ENCODE data around the gene ELF5. TPM values are rescaled to one million over a fixed set of nuclear protein-coding genes. Genes with fewer than 3 reads are reported as not detected.

Gene ELF5
- not detected for total RNA-seq

- ATAC-seq (no peak), DNase-seq (ENCODE audit: low spot score in 2 of 2) (no peak)
- no peak within 1 kb of the TSS for H3K27ac Mint-ChIP-seq
- no peaks in the 10 kb centered on the region for H3K36me3 Mint-ChIP-seq
- H3K9me3 Mint-ChIP-seq = no peaks in the 10 kb centered on the region
Observed at GRCh38 chr11:34513682-34514449, at the start of gene ELF5. ELF5 (minus strand) TSS chr11:34513794; CDS start chr11:34505749, 8,045 bp downstream.

- ATAC-seq (no peak), DNase-seq (ENCODE audit: low spot score in 2 of 2) (no peak)
- no peak overlapping the region for H3K27ac Mint-ChIP-seq
- no peaks in the 10 kb centered on the region for H3K36me3 Mint-ChIP-seq
- H3K9me3 Mint-ChIP-seq = no peaks in the 10 kb centered on the region
Observed at GRCh38 chr11:34562976-34563375, 49.4 kb upstream of the ELF5 start.

DNA sequence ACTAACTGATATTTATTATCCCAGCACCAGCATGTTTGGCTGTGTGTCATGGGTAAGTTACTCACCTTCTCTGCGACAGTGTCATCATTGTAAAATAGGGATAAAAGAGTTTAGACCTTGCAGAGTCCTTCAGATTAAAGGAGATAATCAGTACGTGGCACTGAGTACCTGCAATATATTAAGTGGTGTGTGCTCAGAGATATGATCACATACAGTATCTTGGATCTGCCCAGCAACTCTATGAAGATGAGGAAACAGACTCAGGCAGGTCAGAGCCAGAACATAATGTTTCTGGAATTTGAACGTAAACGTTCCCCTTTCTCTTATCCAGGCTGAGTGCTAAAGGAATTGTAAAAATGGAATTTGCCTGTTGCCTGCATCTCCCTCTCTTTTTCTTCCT is 46.9 kb upstream of the ELF5 start:
- DNase-seq (ENCODE audit: low spot score in 2 of 2) (no peak), ATAC-seq (no peak)
- Mint-ChIP-seq H3K9me3 (no peaks in the 10 kb centered on the region), H3K36me3 (no peaks in the 10 kb centered on the region), H3K27ac (no peak overlapping the region)

GRCh38 chr11:34558673-34559072 is 45.1 kb upstream of the ELF5 start:
- ATAC-seq = no peak
- no peak for DNase-seq (ENCODE audit: low spot score in 2 of 2)
- Mint-ChIP-seq H3K9me3 (no peaks in the 10 kb centered on the region), H3K27ac (no peak overlapping the region), H3K36me3 (no peaks in the 10 kb centered on the region)

DNA sequence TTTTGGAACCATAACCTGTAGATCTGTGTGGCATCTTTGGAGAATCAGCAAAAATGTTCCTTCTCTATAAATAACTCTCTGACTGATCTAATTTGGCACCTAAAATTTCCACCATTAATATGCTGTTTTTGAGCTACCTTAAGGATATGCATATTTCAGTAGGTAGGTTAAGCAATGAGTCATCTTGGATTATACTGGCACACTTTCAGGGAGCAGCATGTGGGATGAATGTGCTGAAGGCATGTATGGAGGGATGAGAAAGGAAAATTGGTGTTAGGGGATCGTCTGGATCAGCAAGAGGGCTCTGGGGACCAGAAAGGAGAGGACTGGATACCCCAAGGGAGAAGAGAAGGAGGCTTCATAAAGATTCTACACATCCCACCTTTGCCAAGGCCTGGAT is 44.6 kb upstream of the ELF5 start:
- no peak for ATAC-seq
- DNase-seq (ENCODE audit: low spot score in 2 of 2) = no peak
- no peaks in the 10 kb centered on the region for H3K36me3 Mint-ChIP-seq
- H3K9me3 Mint-ChIP-seq = no peaks in the 10 kb centered on the region
- H3K27ac Mint-ChIP-seq = no peak overlapping the region

DNA sequence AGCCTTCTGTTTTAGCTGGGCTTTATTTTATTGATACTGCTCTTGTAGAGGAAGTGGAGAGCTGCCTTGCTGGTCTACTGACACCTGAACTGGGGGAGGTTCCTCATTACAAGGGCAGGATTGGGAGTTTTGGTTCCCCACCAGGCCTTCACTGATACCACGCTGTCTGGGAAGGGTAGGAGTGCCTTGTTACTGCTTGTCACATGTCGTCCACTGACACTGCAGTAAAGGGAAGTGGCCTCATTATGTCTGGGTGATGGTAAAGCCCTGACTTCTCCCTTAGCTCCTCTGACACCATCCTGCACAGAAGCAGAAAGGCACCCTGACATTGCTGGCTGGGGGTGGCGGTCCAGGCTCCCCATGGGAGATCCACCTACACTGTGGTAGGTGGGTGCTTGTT is 38.7 kb upstream of the ELF5 start:
- ATAC-seq (no peak), DNase-seq (ENCODE audit: low spot score in 2 of 2) (no peak)
- no peaks in the 10 kb centered on the region for H3K9me3 Mint-ChIP-seq
- H3K27ac Mint-ChIP-seq = no peak overlapping the region
- H3K36me3 Mint-ChIP-seq = no peaks in the 10 kb centered on the region

DNA sequence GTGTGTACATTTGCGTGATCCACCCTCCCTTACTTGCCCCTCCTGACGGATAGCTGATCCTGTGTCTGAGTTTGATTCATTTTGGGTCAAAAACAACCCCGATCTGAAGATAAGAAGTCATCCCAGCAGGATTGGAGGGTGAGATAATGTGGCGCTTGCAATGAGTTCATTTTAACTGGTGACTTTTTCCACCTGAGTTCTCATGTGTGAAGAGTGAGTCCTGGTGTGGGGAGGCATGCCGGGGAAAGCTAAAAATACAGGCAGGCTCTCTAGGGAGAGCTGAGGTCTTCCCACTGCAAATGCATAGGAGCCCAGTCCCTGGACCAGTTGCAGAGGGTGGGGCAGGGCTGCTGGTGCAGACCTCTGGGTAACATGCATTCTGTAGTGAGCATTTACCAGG is 35.7 kb upstream of the ELF5 start:
- Mint-ChIP-seq H3K9me3 (no peaks in the 10 kb centered on the region), H3K27ac (no peak overlapping the region), H3K36me3 (no peaks in the 10 kb centered on the region)
- ATAC-seq = no peak
- DNase-seq (ENCODE audit: low spot score in 2 of 2) = no peak

DNA sequence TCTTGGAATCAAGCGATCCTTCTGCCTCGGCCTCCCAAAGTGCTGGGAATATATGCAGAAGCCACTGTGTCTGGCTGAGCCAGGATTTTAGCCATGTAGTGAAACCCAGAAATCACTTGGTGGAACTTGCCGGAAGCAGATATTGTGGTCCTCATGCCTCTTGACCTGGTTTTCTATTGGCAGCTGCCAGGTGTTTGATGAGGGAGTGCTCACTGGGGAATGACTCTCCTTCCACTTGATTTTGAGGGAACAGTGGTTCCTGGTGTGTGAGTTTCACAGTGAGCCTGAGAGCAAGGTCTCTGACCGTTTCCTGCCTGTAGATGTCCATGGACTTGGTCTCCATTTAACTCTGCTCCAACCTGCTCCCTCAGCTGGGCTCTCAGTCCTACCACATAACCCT is 34.7 kb upstream of the ELF5 start:
- Mint-ChIP-seq H3K9me3 (no peaks in the 10 kb centered on the region), H3K27ac (no peak overlapping the region), H3K36me3 (no peaks in the 10 kb centered on the region)
- ATAC-seq (no peak), DNase-seq (ENCODE audit: low spot score in 2 of 2) (no peak)

- Mint-ChIP-seq H3K27ac (no peak overlapping the region), H3K9me3 (no peaks in the 10 kb centered on the region), H3K36me3 (no peaks in the 10 kb centered on the region)
- DNase-seq (ENCODE audit: low spot score in 2 of 2) = no peak
- ATAC-seq = no peak
Observed at GRCh38 chr11:34546511-34547209, 33.1 kb upstream of the ELF5 start.

DNA sequence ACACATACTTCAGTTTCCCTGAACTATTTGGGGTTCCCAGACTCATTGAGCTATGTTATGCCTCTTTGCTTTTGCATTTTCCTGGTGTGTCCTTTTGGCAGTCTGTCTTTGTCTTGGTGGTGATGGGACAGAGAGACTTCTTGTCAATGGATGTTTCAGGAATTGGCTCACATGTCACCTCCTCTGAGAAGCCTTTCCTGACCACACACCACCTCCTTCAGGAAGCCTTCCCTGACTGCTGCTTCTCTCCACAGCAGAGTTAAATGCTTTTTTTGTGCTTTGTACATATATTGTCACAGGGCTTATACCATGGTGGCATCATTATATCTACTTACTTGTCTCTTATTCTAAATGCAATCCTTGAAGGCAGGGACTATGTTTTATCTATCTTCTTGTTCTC is 28.5 kb upstream of the ELF5 start:
- no peaks in the 10 kb centered on the region for H3K36me3 Mint-ChIP-seq
- no peak for DNase-seq (ENCODE audit: low spot score in 2 of 2)
- ATAC-seq = no peak
- no peak overlapping the region for H3K27ac Mint-ChIP-seq
- H3K9me3 Mint-ChIP-seq = no peaks in the 10 kb centered on the region

DNA sequence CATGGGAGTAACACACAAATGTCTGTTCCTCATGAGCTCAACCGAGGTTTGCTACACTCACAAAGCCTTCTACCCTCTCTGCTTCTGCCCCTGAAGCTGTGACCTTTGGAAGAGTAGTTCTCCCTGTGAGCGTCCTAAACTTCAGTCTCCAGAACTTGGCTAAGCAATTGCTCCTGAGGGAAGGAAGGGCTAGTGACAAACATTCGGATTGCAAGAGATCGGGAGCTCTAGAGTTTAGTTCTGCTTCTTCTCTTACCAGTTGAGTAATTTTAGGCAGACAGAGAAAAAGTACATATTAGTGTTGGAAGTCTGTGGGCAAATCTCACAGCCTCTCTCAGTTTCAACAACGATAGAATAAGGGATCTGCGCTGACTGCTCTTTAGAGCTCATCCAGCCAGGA is 27.3 kb upstream of the ELF5 start:
- Mint-ChIP-seq H3K27ac (no peak overlapping the region), H3K9me3 (no peaks in the 10 kb centered on the region), H3K36me3 (no peaks in the 10 kb centered on the region)
- no peak for ATAC-seq
- DNase-seq (ENCODE audit: low spot score in 2 of 2) = no peak

DNA sequence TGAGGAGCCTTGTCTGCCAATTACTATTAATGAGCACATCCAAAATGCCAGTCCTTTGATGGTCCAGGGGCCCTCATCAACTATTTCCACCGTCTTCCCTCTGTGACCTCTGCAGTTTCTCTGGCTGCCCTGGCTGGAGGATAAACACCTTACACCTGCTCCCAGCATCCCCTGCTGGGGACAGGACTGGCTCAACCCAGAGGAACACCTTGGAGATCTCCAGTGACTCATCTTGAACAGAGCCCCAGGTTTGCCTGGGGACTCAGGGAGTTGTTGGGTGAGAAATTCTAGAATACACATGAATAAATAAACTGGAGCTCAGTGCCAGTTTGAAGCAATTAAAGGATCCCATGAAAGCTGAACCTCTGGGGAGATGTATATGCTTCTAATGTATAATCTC is 24.0 kb upstream of the ELF5 start:
- Mint-ChIP-seq H3K9me3 (peaks cover 5 to 11% of the 10 kb centered on the region in 2 donors), H3K36me3 (no peaks in the 10 kb centered on the region), H3K27ac (no peak overlapping the region)
- no peak for ATAC-seq
- DNase-seq (ENCODE audit: low spot score in 2 of 2) = no peak

DNA sequence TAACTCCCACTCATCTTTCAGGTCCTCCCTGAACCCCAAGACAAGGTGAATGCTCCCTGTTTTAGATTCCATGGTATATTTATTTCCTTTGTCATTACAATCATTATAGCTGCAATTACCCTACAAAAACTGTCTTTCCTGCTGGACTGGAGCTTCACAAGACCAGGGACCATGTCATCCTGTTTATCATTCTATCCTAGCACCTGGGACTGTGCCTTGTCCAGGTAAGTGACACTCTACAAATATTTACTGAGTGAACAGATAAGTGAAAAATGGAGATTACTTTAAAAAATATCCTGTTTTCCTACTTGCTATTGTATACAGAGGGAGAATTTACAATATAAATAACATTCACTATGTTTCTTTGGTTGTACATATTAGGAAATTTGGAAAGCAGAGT is 22.5 kb upstream of the ELF5 start:
- no peak overlapping the region for H3K27ac Mint-ChIP-seq
- no peak for DNase-seq (ENCODE audit: low spot score in 2 of 2)
- H3K9me3 Mint-ChIP-seq = peaks cover 5 to 11% of the 10 kb centered on the region in 2 donors
- H3K36me3 Mint-ChIP-seq = no peaks in the 10 kb centered on the region
- ATAC-seq = no peak

GRCh38 chr11:34534826-34535225 is 21.2 kb upstream of the ELF5 start:
- H3K9me3 Mint-ChIP-seq = peaks cover 5 to 11% of the 10 kb centered on the region in 2 donors
- no peaks in the 10 kb centered on the region for H3K36me3 Mint-ChIP-seq
- ATAC-seq = no peak
- H3K27ac Mint-ChIP-seq = no peak overlapping the region
- DNase-seq (ENCODE audit: low spot score in 2 of 2) = no peak

- Mint-ChIP-seq H3K27ac (no peak overlapping the region), H3K36me3 (no peaks in the 10 kb centered on the region), H3K9me3 (peaks cover 5 to 11% of the 10 kb centered on the region in 2 donors)
- ATAC-seq (no peak), DNase-seq (ENCODE audit: low spot score in 2 of 2) (no peak)
Observed at GRCh38 chr11:34531663-34532062, 18.1 kb upstream of the ELF5 start.

- ATAC-seq (no peak), DNase-seq (ENCODE audit: low spot score in 2 of 2) (no peak)
- H3K9me3 Mint-ChIP-seq = peaks cover 5 to 11% of the 10 kb centered on the region in 2 donors
- H3K27ac Mint-ChIP-seq = no peak overlapping the region
- H3K36me3 Mint-ChIP-seq = no peaks in the 10 kb centered on the region
Observed at GRCh38 chr11:34530545-34531234, 17.1 kb upstream of the ELF5 start.

DNA sequence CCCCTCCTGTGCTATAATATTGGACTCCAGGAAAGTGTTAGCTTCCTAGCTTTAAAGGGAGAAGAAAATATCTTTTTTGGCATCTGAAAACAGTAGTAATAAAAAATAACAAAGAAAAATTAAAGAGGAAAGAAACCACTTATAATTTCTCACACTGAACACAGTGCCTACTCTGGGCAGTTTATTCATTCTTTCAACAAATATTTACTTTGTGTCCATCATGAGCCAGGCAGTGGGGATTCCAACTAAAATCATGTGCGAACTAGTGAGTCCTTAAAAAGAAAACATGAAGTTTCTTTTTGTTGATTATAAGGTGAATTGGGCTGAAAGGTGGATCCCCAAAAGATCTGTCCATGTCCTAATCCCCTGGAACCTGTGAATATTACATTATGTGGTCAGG is 16.0 kb upstream of the ELF5 start:
- ATAC-seq (no peak), DNase-seq (ENCODE audit: low spot score in 2 of 2) (no peak)
- Mint-ChIP-seq H3K27ac (no peak overlapping the region), H3K36me3 (no peaks in the 10 kb centered on the region), H3K9me3 (peaks cover 3 to 9% of the 10 kb centered on the region in 2 donors)

Data from activated naive CD4-positive, alpha-beta T cell treated with anti-CD3 and anti-CD28 coated beads, Interleukin-2, amount 50 U/mL, for 72 hours (primary cell).